Fibroblast of villous mesenchyme (primary cell): Measurements from ENCODE around the gene ZMAT2. TPM values are rescaled to one million over a fixed set of nuclear protein-coding genes. Genes with fewer than 3 reads are reported as not detected.
"Not testable (repeated sequence)": the region's sequence is repeated elsewhere in the genome, so short reads cannot be mapped to it uniquely, and the experiment has no call there.

ENCODE experiments used
- DNase-seq: peaks from one replicate; pipeline ENCODE4 v3.0.0-alpha.2; 2010; ENCODE audit warnings: low read depth
- H3K4me3 ChIP-seq: 2 replicates; pipeline ENCODE4 v1.5.1; 2011; ENCODE audit warnings: low read depth, mild to moderate bottlenecking, low read length
- CTCF ChIP-seq: IDR thresholded peaks from 2 replicates; pipeline ENCODE4 v1.5.1; 2012; ENCODE audit warnings: low read depth, mild to moderate bottlenecking, low read length; ENCODE audit not compliant: insufficient read depth
- total RNA-seq: library from RNA; depleted of rRNA; stranded (reverse); fragments of >200 nt; gene quantifications from 2 replicates; pipeline ENCODE4 v1.2.3, GENCODE V29; 2012

ZMAT2 gene
- total RNA-seq, 1 donor: 47.1 TPM

- peak overlapping the region; percentile 84 for H3K4me3 ChIP-seq
- DNase-seq: no peak
- TF ChIP-seq CTCF: no peak
Measured at GRCh38 chr5:140690376-140690932, 9.8 kb upstream of the ZMAT2 start.

- DNase-seq: peak; percentile 95
- H3K4me3 ChIP-seq: peak within 1 kb of the TSS; percentile 84
- TF ChIP-seq CTCF: no peak
Measured at GRCh38 chr5:140690941-140691924, 9.0 kb upstream of the ZMAT2 start, which contains the start of the genes HARS1 and HARS2. Gene HARS1 (minus strand): TSS chr5:140691370. CDS start chr5:140691304, 66 bp downstream. Gene HARS2 (plus strand): TSS chr5:140691455. CDS start chr5:140691649, 194 bp downstream.

GRCh38 chr5:140694276-140694675, 6.0 kb upstream of the ZMAT2 start:
- H3K4me3 ChIP-seq: no peak overlapping the region
- DNase-seq: peak; percentile 5
- no peak for TF ChIP-seq CTCF

GRCh38 chr5:140696891-140697492, 3.3 kb upstream of the ZMAT2 start:
- no peak overlapping the region for H3K4me3 ChIP-seq
- DNase-seq: no peak
- TF ChIP-seq CTCF: no peak

- no peak overlapping the region for H3K4me3 ChIP-seq
- no peak for DNase-seq
- TF ChIP-seq CTCF: no peak
Measured at GRCh38 chr5:140707812-140708211, 7.6 kb downstream of the ZMAT2 start.

GRCh38 chr5:140708787-140709186, 8.5 kb downstream of the ZMAT2 start:
- DNase-seq: not testable (repeated sequence)

More at GRCh38 chr5:140708787-140709186, 8.5 kb downstream of the ZMAT2 start:
- H3K4me3 ChIP-seq: not testable (repeated sequence)
